ENCODE results near the gene SSTR1.
"Not testable (repeated sequence)": the region's sequence is repeated elsewhere in the genome, so short reads cannot be mapped to it uniquely, and the experiment has no call there.

Gene SSTR1

GRCh38 chr14:38207736-38208617 lies at the start of gene SSTR1:
Gene SSTR1 (plus strand): TSS chr14:38207904. CDS start chr14:38209390, 1,486 bp downstream.
- no peak for DNase-seq

DNA sequence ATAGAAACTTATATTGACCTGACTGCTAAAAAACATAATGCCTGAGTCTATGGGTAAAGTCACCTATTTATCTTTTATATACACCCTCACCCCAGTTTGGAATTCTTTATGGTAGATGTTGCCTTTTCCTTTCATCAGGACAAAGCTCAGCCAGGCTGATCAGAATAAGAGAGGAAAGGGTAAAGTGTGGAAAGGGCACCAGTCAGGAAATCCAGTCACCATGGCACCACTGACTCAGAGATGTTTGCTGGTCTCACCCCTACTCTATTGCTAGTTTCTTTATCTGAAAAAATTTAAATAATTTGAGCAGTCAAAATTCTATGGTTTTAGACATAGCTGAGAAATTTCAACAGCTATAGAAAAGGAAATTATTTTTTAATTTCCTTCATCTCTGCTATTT lies 49.2 kb upstream of the SSTR1 start:
- no peak for DNase-seq

GRCh38 chr14:38168416-38168815 lies 39.3 kb upstream of the SSTR1 start:
- DNase-seq, result no peak

DNA sequence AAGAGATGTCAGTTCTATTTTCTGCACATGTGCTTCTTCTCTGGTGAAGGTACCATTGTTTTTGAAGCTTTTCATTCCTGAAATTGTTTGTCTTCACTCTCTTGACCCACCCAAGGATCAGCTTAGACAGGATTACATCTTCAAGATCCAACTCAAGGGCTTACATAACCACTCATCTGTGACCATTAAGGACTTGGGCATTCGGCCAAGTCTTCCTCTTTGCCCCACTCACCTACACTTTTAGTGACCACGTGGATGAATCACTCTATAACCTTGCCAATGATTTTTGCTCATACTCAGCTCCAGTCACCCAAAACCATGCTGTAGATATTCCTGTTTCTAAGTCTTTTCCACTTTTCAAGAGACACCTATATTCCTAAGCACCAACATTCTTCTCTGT lies 36.5 kb upstream of the SSTR1 start:
- DNase-seq, result no peak

DNA sequence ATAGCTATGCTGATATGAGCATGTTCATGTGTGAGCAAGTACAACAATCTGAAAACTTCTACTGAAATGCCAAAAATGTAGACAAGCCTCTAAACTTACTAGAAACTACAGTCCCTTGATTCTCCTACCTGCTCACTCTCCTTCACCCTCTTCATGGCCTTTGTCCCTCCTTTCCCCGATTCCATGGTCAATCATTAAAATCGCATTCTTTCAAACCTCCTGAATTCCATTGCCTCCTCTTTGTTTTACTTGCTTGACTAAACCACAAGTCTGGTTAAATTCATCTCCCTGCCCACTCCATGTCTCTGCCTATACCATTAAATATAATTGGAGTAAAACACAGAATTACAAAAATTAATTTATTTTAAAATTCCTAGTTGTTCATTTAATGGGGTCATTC lies 33.0 kb upstream of the SSTR1 start:
- DNase-seq, result no peak

- DNase-seq, result no peak
These were observed 32.0 kb upstream of the SSTR1 start for GRCh38 chr14:38175658-38176057.

DNA sequence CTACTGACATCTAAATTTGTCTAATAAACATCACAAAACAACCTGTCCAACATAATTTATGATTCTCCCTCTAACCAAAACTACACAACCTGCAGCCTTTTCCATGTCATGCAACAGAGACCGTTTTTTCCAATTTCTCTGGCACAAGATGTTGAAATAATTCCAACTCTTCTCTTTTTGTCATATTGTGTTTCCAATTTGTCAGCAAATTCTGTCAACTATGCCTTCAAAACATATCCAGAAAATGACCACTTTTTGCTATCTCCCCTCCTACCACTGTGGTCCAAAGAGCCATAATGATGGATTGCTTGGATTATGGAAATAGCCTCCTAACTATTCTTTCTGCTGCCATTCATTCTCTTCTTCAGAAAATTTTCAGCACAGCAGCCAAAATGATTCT lies 31.3 kb upstream of the SSTR1 start:
- no peak for DNase-seq

- no peak for DNase-seq
These were observed 23.6 kb upstream of the SSTR1 start for GRCh38 chr14:38184132-38184531.

DNA sequence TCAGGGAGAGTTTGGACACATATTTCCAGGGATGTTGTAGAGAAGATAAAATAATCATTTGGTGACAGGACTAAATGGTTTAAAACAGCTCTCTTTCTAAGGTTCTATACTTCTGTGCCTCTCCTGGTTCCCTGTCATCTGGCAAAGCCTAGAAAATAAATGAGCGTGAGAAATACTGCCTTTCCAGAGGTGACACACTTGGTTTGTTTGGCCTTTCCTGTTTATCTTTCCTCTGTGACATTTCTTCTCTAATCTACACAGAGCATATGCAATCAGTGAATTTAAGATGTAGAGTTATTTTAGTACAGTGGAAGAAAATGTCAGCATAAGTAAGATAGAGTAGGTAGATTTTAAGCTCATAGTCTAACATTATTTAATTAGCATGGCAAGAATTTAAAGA lies 22.0 kb upstream of the SSTR1 start:
- no peak for DNase-seq

- no peak for DNase-seq
These were observed 21.5 kb upstream of the SSTR1 start for GRCh38 chr14:38186216-38186615.

GRCh38 chr14:38187528-38187927 lies 20.2 kb upstream of the SSTR1 start:
- no peak for DNase-seq

DNA sequence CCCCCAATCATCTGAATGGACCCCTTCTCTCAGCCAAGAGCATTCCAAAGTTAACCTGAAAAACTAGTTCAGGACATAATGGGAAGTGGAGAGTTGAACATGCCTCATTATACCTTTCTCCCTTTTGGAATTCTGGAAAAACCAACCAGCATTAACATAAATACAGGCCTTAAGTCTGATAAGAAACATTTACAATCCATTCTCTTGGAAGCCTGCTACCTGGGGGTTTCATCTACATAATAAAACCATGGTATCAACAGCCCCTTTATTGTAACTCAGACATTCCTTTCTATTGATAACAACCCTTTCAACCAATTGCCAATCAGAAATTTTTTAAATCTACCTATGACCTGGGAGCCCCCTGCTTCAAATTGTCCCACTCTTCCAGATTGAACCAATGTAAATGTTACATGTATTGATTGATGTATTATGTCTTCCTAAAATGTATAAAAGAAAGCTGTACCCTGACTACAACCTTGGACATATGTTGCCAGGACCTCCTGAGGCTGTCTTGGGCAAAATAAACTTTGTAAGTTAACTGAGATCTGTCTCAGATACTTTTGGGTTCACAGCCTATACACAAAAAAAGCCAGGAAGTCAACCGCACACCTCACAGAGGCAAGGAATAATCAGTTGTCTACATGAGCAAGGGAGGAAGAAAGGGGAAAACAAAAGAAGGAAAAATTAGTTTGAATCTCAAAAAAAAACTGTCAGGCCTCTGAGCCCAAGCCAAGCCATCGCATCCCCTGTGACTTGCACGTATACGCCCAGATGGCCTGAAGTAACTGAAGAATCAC lies 17.6 kb upstream of the SSTR1 start:
- DNase-seq, result no peak

DNA sequence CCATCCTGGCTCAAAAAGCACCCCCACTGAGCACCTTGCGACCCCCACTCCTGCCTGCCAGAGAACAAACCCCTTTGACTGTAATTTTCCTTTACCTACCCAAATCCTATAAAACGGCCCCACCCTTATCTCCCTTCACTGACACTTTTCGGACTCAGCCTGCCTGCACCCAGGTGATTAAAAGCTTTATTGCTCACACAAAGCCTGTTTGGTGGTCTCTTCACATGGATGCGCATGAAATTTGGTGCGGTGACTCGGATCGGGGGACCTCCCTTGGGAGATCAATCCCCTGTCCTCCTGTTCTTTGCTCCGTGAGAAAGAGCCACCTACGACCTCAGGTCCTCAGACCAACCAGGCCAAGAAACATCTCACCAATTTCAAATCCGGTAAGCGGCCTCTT lies 16.9 kb upstream of the SSTR1 start:
- DNase-seq, result not testable (repeated sequence)

- not testable (repeated sequence) for DNase-seq
These were observed 16.2 kb upstream of the SSTR1 start for GRCh38 chr14:38191491-38191890.

DNA sequence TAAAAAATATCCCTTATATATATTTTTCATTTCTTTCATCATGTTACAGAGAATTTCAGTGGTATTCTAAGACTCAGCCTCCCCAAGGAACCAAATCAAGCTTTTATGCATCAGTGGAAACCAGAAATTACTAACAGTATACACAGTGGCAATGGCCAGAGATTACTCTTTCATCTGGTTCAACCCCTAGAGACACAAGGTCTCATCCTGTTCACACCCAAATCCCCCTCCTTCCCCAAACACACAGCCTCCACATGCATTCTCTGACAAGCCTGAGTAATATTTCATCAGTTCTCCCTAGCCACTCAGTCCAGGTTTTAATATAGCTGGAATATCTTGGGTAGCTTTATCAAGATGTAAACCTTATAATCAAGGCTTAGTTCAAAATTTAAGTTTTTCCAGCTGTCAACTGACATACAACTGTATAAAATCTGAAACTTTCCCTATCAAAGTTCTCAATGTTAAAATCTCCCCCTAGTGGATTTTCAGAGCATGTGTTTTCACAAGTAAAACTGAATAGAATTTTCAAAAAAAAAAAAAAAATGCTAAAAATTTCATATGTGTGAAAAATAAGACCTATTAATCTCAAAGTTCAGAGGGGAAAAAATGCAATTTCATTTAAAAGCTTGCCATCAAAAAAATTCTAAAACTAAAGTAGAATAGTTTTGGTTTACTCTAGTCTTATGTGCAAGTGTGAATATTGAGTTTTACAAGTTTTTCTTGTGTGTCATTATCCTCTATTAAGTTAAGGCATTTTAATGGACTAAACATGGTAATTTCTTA lies 10.5 kb upstream of the SSTR1 start:
- DNase-seq, result no peak

DNA sequence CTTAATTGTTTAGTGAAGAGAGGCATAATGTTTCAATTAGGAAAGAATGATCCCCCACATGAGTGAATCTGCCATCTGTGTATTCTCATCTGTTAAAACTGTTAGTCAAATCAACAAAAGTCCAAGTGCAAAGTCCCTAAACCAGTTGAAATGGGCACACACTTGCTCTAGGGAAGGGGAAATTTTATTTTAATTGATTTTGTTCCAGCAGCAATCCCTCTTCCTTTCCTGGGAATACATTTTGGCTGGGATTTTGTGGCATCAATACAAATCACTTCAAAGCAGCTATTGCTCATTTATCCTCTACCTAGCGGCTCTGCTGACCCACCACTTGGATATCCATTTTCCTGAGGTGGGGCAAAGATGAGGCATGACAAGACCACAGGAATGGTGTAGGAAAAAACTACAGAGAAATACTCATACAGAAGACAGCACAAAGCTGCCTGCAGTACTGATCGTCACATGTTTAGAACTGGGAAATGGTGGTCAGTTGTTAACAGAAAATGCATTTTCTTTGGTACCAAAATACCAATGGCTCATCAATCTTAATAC lies 9.8 kb upstream of the SSTR1 start:
- no peak for DNase-seq

GRCh38 chr14:38198425-38198824 lies 9.3 kb upstream of the SSTR1 start:
- no peak for DNase-seq

DNA sequence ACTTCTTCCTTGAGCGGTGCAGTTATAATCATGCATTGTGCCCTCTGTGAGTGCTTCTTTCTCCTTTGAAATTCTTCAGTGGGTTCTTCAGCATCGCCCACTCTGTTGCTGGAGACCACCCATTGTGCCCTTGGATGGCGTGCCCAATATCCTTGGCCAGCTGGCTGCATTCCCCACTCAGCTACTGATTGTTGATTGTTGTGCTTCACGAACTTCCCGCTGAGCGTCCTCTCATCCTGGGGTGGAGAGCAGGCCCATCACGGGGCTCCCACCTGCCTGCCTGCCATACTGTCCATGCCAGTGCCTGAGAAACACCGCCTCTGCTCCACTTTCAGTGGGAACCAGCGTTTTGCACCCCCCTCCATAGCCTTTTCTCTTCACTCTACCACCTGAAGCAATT lies 8.6 kb upstream of the SSTR1 start:
- no peak for DNase-seq

DNA sequence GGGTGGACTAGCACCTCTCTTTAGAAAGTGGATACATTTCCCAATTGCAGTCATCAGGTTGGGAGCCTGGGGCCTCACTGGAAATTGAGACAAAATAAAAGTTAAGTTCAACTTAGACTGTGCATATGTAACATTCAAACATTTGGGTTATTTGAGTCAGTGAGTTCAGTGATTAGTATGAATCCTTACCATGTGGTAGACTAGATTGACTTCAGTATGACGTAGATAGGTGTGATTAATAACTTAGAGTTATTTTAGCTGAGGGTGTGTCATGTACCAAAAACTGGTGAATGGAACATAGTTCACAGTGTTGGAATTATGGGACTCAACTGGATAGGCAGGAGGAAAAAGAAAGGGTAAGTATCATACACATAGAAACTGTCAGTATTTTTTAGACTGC lies 8.0 kb upstream of the SSTR1 start:
- no peak for DNase-seq

GRCh38 chr14:38201137-38201828 lies 6.4 kb upstream of the SSTR1 start:
- no peak for DNase-seq

GRCh38 chr14:38202444-38203191 lies 5.1 kb upstream of the SSTR1 start:
- no peak for DNase-seq

Measured in activated CD8-positive, alpha-beta memory T cell treated with anti-CD3 and anti-CD28 coated beads, Interleukin-2, amount 50 U/mL, for 4 hours (primary cell).